Activated CD8-positive, alpha-beta T cell treated with anti-CD3 and anti-CD28 coated beads for 36 hours (primary cell): ENCODE data around the gene ARAP3. TPM values are rescaled to one million over a fixed set of nuclear protein-coding genes. Genes with fewer than 3 reads are reported as not detected.
"Not testable (repeated sequence)": the region's sequence is repeated elsewhere in the genome, so short reads cannot be mapped to it uniquely, and the experiment has no call there.

Experiments used
- ATAC-seq: fragments of 200-7000 bp; cut with Tn5 transposase; one replicate; pipeline ENCODE4 v1.10.0; 2021; ENCODE audit warnings: mild to moderate bottlenecking, moderate library complexity
- CTCF ChIA-PET: fragments of 350-600 bp; sonication (Branson Sonifier 250); formaldehyde crosslinking; loops from one replicate; lab custom pipeline; 2021; ENCODE audit warnings: antibody characterized with exemption; lab: Charles Lee
- POLR2A ChIA-PET: fragments of 350-600 bp; sonication (Branson Sonifier 250); formaldehyde crosslinking; loops from one replicate; lab custom pipeline; 2021; ENCODE audit warnings: antibody characterized with exemption; lab: Charles Lee
- DNase-seq: peaks from one replicate; pipeline ENCODE4 v3.0.0-alpha.2; 2020
- H3K27ac Mint-ChIP-seq: one replicate; pipeline ENCODE4 v1.8.0; 2021; ENCODE audit warnings: mild to moderate bottlenecking, mixed read lengths
- H3K27me3 Mint-ChIP-seq: one replicate; pipeline ENCODE4 v1.8.0; 2021; ENCODE audit warnings: mixed read lengths
- H3K36me3 Mint-ChIP-seq: one replicate; pipeline ENCODE4 v1.8.0; 2021; ENCODE audit warnings: low read depth, mixed read lengths
- H3K4me1 Mint-ChIP-seq: one replicate; pipeline ENCODE4 v1.8.0; 2021; ENCODE audit warnings: low read depth, mixed read lengths
- H3K4me3 Mint-ChIP-seq: one replicate; pipeline ENCODE4 v1.8.0; 2021; ENCODE audit warnings: mild to moderate bottlenecking, moderate library complexity, mixed read lengths
- H3K9me3 Mint-ChIP-seq: one replicate; pipeline ENCODE4 v1.8.0; 2021; ENCODE audit warnings: mixed read lengths
- CTCF ChIP-seq: fragments of 200-600 bp; IDR thresholded peaks from one replicate; pipeline ENCODE4 v1.8.0; 2022; ENCODE audit warnings: antibody characterized with exemption, mild to moderate bottlenecking
- intact Hi-C: fragments of 100-400 bp; cut with micrococcal nuclease; formaldehyde crosslinking; loops from one replicate; pipeline ENCODE4 v1.10.0; 2022
- total RNA-seq, 2 experiments: library from RNA; stranded (reverse); gene quantifications; one replicate each; pipeline ENCODE4 v1.2.3, GENCODE V29; 2021

Gene ARAP3
- total RNA-seq, 2 experiments from 2014 or later: 5.9 to 7.2 TPM

- ChIA-PET POLR2A (interaction anchor here (1.3 kb wide), 1 partner anchor 8 kb away, joined by 3 read pairs; no protein-coding TSS in a partner anchor), CTCF (interaction anchor here (13.6 kb wide), 1 partner anchor 19 kb away, joined by 297 read pairs; no protein-coding TSS in a partner anchor)
- Mint-ChIP-seq H3K27ac (peak overlapping the region; percentile 43), H3K4me3 (no peak overlapping the region), H3K27me3 (no peaks in the 10 kb centered on the region), H3K36me3 (peaks cover 39% of the 10 kb centered on the region), H3K9me3 (no peaks in the 10 kb centered on the region), H3K4me1 (peaks cover 83% of the 10 kb centered on the region)
- DNase-seq (no peak), ATAC-seq (no peak)
- TF ChIP-seq CTCF: no peak
- intact Hi-C loops: no loop called here
Observed at GRCh38 chr5:141611289-141611688, 70.7 kb downstream of the ARAP3 start.

GRCh38 chr5:141609921-141610320, 72.1 kb downstream of the ARAP3 start:
- H3K9me3 Mint-ChIP-seq, H3K4me3 Mint-ChIP-seq, ATAC-seq, DNase-seq, H3K27me3 Mint-ChIP-seq, intact Hi-C loops: not testable (repeated sequence)
- ChIA-PET POLR2A (interaction anchor here (1.3 to 3.3 kb wide), 3 partner anchors 10 to 27 kb away, joined by 3 to 9 read pairs (median 9); partner anchors contain the start of genes HDAC3 and RELL2), CTCF (interaction anchor here (0.9 to 9.6 kb wide), 4 partner anchors 8 to 46 kb away, joined by 3 to 132 read pairs (median 26); partner anchors contain the start of genes DIAPH1 and RELL2)
- Mint-ChIP-seq H3K36me3 (peaks cover 34% of the 10 kb centered on the region), H3K4me1 (peaks cover 84% of the 10 kb centered on the region), H3K27ac (peak overlapping the region; percentile 75)

- ChIA-PET POLR2A (interaction anchor here (0.8 to 3.3 kb wide), 4 partner anchors 9 to 28 kb away, joined by 3 to 9 read pairs (median 8); partner anchors contain the start of genes DIAPH1, HDAC3 and RELL2), CTCF (interaction anchor here (0.9 to 9.6 kb wide), 4 partner anchors 9 to 45 kb away, joined by 4 to 132 read pairs (median 26); partner anchors contain the start of genes DIAPH1 and RELL2)
- H3K9me3 Mint-ChIP-seq: no peaks in the 10 kb centered on the region
- H3K27me3 Mint-ChIP-seq: no peaks in the 10 kb centered on the region
- H3K36me3 Mint-ChIP-seq: peaks cover 30% of the 10 kb centered on the region
- intact Hi-C loops: no loop called here
- no peak for DNase-seq
- H3K4me1 Mint-ChIP-seq: peaks cover 83% of the 10 kb centered on the region
- H3K27ac Mint-ChIP-seq: peak overlapping the region; percentile 94
- TF ChIP-seq CTCF: no peak
- H3K4me3 Mint-ChIP-seq: no peak overlapping the region
- no peak for ATAC-seq
Observed at GRCh38 chr5:141609044-141609443, 73.0 kb downstream of the ARAP3 start.

GRCh38 chr5:141608557-141608956, 73.5 kb downstream of the ARAP3 start:
- H3K27me3 Mint-ChIP-seq: no peaks in the 10 kb centered on the region

GRCh38 chr5:141608046-141608445, 74.0 kb downstream of the ARAP3 start:
- no peaks in the 10 kb centered on the region for H3K9me3 Mint-ChIP-seq

More at GRCh38 chr5:141608557-141608956, 73.5 kb downstream of the ARAP3 start:
- POLR2A ChIA-PET: interaction anchor here (0.8 to 3.3 kb wide), 5 partner anchors 8 to 28 kb away, joined by 3 to 9 read pairs (median 6); partner anchors contain the start of genes DIAPH1, HDAC3 and RELL2
- H3K4me3 Mint-ChIP-seq: no peak overlapping the region
- H3K27ac Mint-ChIP-seq: peak overlapping the region; percentile 94
- TF ChIP-seq CTCF: no peak
- no peaks in the 10 kb centered on the region for H3K9me3 Mint-ChIP-seq
- CTCF ChIA-PET: interaction anchor here (0.9 to 9.6 kb wide), 4 partner anchors 9 to 45 kb away, joined by 4 to 132 read pairs (median 27); partner anchors contain the start of gene DIAPH1
- DNase-seq: no peak
- H3K4me1 Mint-ChIP-seq: peaks cover 83% of the 10 kb centered on the region
- no peak for ATAC-seq
- intact Hi-C loops: no loop called here
- peaks cover 30% of the 10 kb centered on the region for H3K36me3 Mint-ChIP-seq

More at GRCh38 chr5:141608046-141608445, 74.0 kb downstream of the ARAP3 start:
- DNase-seq (no peak), ATAC-seq (no peak)
- Mint-ChIP-seq H3K27ac (peak overlapping the region; percentile 94), H3K27me3 (no peaks in the 10 kb centered on the region), H3K36me3 (peaks cover 27% of the 10 kb centered on the region), H3K4me3 (no peak overlapping the region), H3K4me1 (peaks cover 82% of the 10 kb centered on the region)
- POLR2A ChIA-PET: interaction anchor here (0.6 to 3.3 kb wide), 5 partner anchors 8 to 12 kb away, joined by 3 to 9 read pairs (median 4); partner anchors contain the start of gene DIAPH1
- intact Hi-C loops: no loop called here
- CTCF ChIA-PET: interaction anchor here (2.1 to 9.6 kb wide), 3 partner anchors 10 to 41 kb away, joined by 6 to 132 read pairs (median 48); partner anchors contain the start of gene DIAPH1
- no peak for TF ChIP-seq CTCF
